EH (cell line): ENCODE data around the gene SLC27A6.
A peak's percentile ranks its signal among the peaks of the same experiment; 100 is the strongest.

Source experiments
- DNase-seq: peaks from one replicate; pipeline ENCODE4 v3.0.0-alpha.2; 2015; ENCODE audit warnings: low read depth

The SLC27A6 gene

GRCh38 chr5:129067745-129068144 lies 102.5 kb downstream of the SLC27A6 start:
- DNase-seq = no peak

- DNase-seq = no peak
Measured at GRCh38 chr5:129069292-129069691, 104.0 kb downstream of the SLC27A6 start.

DNA sequence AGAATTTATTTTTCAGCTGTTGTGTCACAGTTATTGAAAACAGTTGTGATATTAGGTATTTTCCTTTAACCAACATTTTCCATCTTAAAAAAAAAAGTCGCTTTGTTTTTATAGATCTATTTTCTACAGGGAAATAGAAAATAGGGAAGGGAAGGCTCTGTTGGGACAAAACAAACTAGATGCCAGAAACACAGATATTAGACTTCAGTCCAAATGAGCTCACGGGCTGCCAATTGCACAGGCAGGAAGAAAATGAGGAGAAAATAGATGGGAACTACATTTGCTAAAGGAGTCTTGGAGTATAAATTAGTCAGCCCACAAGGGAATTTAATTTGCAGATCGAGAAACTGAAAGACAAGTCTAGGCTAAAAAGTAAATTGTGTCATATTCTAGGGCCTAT lies 107.8 kb downstream of the SLC27A6 start:
- DNase-seq = no peak

- DNase-seq = peak; percentile 4
Measured at GRCh38 chr5:129074903-129075302, 109.6 kb downstream of the SLC27A6 start.

- no peak for DNase-seq
Measured at GRCh38 chr5:129077433-129078075, 112.3 kb downstream of the SLC27A6 start.

DNA sequence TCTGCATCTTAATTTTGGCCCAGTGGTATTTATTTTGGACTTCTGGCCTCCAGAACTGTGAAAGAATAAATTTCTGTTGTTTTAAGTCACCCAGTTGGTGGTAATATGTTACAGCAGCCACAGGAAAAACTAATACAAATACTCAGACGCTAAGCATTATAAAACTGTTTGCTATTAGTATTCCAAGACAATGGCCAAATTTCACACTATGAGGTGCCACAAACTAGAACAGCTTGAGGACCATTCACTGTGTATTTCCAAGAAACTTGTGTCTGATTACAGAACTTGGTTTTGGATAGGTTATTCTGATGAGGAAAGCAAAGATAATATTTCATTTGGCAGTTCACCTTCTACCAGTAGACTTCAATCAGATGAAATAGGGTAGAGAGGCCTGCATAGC lies 113.0 kb downstream of the SLC27A6 start:
- DNase-seq = no peak

DNA sequence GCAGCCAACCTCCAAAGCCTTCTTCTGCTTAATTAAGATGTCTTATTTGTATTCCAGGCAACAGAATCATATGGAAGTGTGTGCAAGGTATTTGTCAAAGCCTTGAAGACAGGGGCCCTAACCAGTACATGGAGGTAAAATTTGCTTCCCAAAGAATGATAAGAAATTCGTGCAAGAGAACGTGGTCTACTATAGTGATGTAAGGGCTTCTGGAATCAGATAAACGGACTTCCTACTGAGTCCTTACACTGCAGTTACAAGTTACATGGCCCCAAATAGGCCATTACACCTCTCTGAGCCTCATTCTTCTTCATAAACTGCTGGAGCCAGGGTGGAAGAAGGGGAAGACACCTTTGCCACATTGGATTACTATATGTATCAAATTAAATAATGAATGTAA lies 113.4 kb downstream of the SLC27A6 start:
- DNase-seq = no peak

- no peak for DNase-seq
Measured at GRCh38 chr5:129079496-129079895, 114.2 kb downstream of the SLC27A6 start.

- no peak for DNase-seq
Measured at GRCh38 chr5:129080766-129081165, 115.5 kb downstream of the SLC27A6 start.

DNA sequence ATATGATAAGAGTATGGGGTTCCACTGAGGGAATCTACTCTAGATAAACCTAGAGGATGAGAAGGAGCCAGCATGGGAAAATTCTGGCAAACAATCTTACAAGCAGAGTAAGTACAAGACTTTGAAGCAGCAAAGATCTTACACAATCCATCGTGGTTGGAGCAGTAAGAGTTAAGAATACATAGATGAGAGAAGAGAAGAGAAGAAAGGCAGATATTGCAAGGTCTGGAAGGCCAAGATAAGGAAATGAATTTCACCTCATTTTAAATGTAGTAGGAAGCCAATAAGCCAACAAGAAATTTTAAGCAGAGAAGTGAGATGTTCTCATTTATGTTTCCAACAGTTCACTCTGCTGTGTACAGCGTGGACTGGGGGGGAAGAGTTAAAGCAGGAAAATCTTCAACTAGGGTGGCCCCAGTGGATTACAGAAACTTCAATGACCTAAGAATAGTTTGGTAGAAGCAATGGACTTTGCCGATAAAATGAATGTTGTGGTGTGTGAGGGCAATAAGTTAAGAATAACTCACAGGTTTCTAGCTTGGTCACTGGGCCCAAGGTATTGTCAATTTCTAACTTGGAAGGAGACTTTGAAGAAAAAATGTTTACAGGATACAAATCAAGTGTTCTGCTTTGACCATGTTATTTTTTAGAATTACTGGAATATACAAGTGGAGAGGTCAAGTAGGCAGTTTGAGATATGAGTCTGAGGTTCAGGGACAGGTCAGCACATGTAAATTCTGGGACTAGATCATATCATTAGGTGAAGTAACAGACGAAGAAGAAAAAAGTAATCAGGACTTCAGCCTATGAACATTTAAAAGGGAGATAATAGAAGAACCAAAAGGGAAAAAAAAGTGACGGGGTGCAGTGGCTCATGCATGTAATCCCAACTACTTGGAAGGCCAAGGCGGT lies 117.2 kb downstream of the SLC27A6 start:
- no peak for DNase-seq
